Transverse colon (tissue), 4 donors: ENCODE results near the gene MAT2B. TPM values are rescaled to one million over a fixed set of nuclear protein-coding genes. Genes with fewer than 3 reads are reported as not detected.

Experiments used
- DNase-seq: peaks from one replicate; pipeline ENCODE4 v3.0.0-alpha.2; 2019
- H3K27ac ChIP-seq, 4 donors: fragments of 200-600 bp; sonication (generic); 2 replicates each; pipeline ENCODE4 v1.5.1; 2016 to 2018; ENCODE audit warnings: inconsistent platforms in 4 of 4
- H3K27me3 ChIP-seq: fragments of 200-600 bp; sonication (generic); 2 replicates; pipeline ENCODE4 v1.5.1; 2017; ENCODE audit warnings: inconsistent platforms
- H3K36me3 ChIP-seq, 4 donors: fragments of 200-600 bp; sonication (generic); 2 replicates each; pipeline ENCODE4 v1.5.1; 2017 to 2019; ENCODE audit warnings: inconsistent platforms in 4 of 4
- H3K4me1 ChIP-seq, 4 donors: fragments of 200-600 bp; sonication (generic); 2 replicates each; pipeline ENCODE4 v1.5.1; 2017 to 2020; ENCODE audit warnings: inconsistent platforms in 4 of 4
- H3K4me3 ChIP-seq, 4 donors: fragments of 200-600 bp; sonication (generic); 1 replicate in 1 of 4; 2 replicates in 3 of 4; pipeline versions ENCODE4 v1.5.1 to v1.6.1; 2017 to 2019; ENCODE audit warnings: inconsistent platforms in 4 of 4
- H3K9me3 ChIP-seq, 2 donors: fragments of 200-600 bp; sonication (generic); 2 replicates each; pipeline ENCODE4 v1.5.1; 2017 to 2019; ENCODE audit warnings: inconsistent platforms in 2 of 2
- CTCF ChIP-seq, 5 experiments: fragments of 200-600 bp in 3 of 5; fragments of 450-650 bp in 2 of 5; sonication (generic) in 3 of 5; IDR thresholded peaks; 1 replicate in 2 of 5; 2 replicates in 3 of 5; pipeline ENCODE4 v1.5.1; 2016 to 2017; ENCODE audit warnings: antibody characterized with exemption in 5 of 5, inconsistent platforms in 3 of 5, mild to moderate bottlenecking in 2 of 5, moderate library complexity in 1 of 5
- EP300 ChIP-seq: sonication (generic); formaldehyde crosslinking; IDR thresholded peaks from one replicate; pipeline ENCODE4 v1.6.1; 2017; ENCODE audit warnings: antibody characterized with exemption, low read depth
- POLR2A ChIP-seq: fragments of 450-650 bp; IDR thresholded peaks from one replicate; pipeline ENCODE4 v1.6.1; 2016; ENCODE audit warnings: antibody characterized with exemption, mild to moderate bottlenecking, moderate library complexity
- POLR2AphosphoS5 ChIP-seq, 3 donors: sonication (generic); formaldehyde crosslinking; IDR thresholded peaks; one replicate each; pipeline ENCODE4 v1.6.1; 2016; ENCODE audit warnings: antibody characterized with exemption in 3 of 3
- WGBS, 2 donors: methylation state at CpG; one replicate each; pipeline ENCODE4 v1.1.5; 2018; ENCODE audit warnings: low coverage in 1 of 2; 5-methylcytosine and 5-hydroxymethylcytosine counted together
- in situ Hi-C, 4 donors: fragments of 200-750 bp; cut with MboI; loops; one replicate each; pipeline versions ENCODE4 v1.15.0 to v1.15.1; 2017; ENCODE audit warnings: low sequenced_read_pairs in 3 of 4, low pct_ligation_motif_present in 1 of 4, low pct_unique_long_range_greater_than_20kb in 1 of 4
- intact Hi-C: fragments of 100-400 bp; cut with DNase I; formaldehyde crosslinking; loops from one replicate; pipeline ENCODE4 v1.15.1; 2023; ENCODE audit warnings: low total_unique reads
- total RNA-seq, 4 donors: library from RNA; depleted of rRNA; stranded (reverse); fragments of >200 nt; gene quantifications; one replicate each; pipeline ENCODE4 v1.1.0, GENCODE V29; 2016

The MAT2B gene
- total RNA-seq, 4 donors from 2014 or later: 20.2 to 409 (median 71.6) TPM

GRCh38 chr5:163478126-163478981, 27.1 kb upstream of the MAT2B start:
- intact Hi-C loops (no loop called here), in situ Hi-C loops (no loop called here)
- H3K27me3 ChIP-seq: no peaks in the 10 kb centered on the region
- no peak overlapping the region for H3K27ac ChIP-seq
- no peak for TF ChIP-seq CTCF (IDR thresholded peaks at IDR 0.05)
- H3K4me1 ChIP-seq: no peaks in the 10 kb centered on the region
- no peaks in the 10 kb centered on the region for H3K9me3 ChIP-seq
- no peaks in the 10 kb centered on the region for H3K36me3 ChIP-seq
- WGBS, 2 donors: 86 to 88% methylated on average over 2 of the region's 2 CpGs
- no peak overlapping the region for H3K4me3 ChIP-seq
- no peak for DNase-seq

- no peaks in the 10 kb centered on the region for H3K36me3 ChIP-seq
- no peaks in the 10 kb centered on the region for H3K27me3 ChIP-seq
- no peak overlapping the region for H3K27ac ChIP-seq
- intact Hi-C loops: no loop called here
- H3K9me3 ChIP-seq: no peaks in the 10 kb centered on the region
- H3K4me1 ChIP-seq: no peaks in the 10 kb centered on the region
- no peak for TF ChIP-seq CTCF (IDR thresholded peaks at IDR 0.05)
- TF ChIP-seq POLR2AphosphoS5 (IDR thresholded peaks at IDR 0.05): no peak
- no peak for TF ChIP-seq POLR2A
- TF ChIP-seq EP300: no peak
- WGBS, 2 donors: 97 to 100% methylated on average over 1 of the region's 1 CpG
- no peak overlapping the region for H3K4me3 ChIP-seq
- no peak for DNase-seq
- in situ Hi-C loops: no loop called here
Observed at GRCh38 chr5:163478982-163479271, 26.5 kb upstream of the MAT2B start.

- H3K27ac ChIP-seq: no peak overlapping the region
- intact Hi-C loops (no loop called here), in situ Hi-C loops (no loop called here)
- no peak for DNase-seq
- no peak for TF ChIP-seq EP300
- no peaks in the 10 kb centered on the region for H3K9me3 ChIP-seq
- H3K4me3 ChIP-seq: no peak overlapping the region
- 93% methylated on average over 6 of the region's 6 CpGs; no CpG with 5 or more reads in 1 of the 2 donors for WGBS, 2 donors
- H3K36me3 ChIP-seq: no peaks in the 10 kb centered on the region
- no peaks in the 10 kb centered on the region for H3K4me1 ChIP-seq
- H3K27me3 ChIP-seq: no peaks in the 10 kb centered on the region
Observed at GRCh38 chr5:163489055-163489744, 16.2 kb upstream of the MAT2B start.

GRCh38 chr5:163489745-163490075, 15.7 kb upstream of the MAT2B start:
- TF ChIP-seq POLR2AphosphoS5 (IDR thresholded peaks at IDR 0.05) (no peak), CTCF (IDR thresholded peaks at IDR 0.05) (no peak), EP300 (no peak), POLR2A (no peak)
- in situ Hi-C loops: no loop called here

More at GRCh38 chr5:163489745-163490075, 15.7 kb upstream of the MAT2B start:
- Histone ChIP-seq H3K9me3 (no peaks in the 10 kb centered on the region), H3K36me3 (no peaks in the 10 kb centered on the region), H3K4me3 (no peak overlapping the region), H3K27ac (no peak overlapping the region), H3K4me1 (no peaks in the 10 kb centered on the region), H3K27me3 (no peaks in the 10 kb centered on the region)
- intact Hi-C loops: no loop called here
- DNase-seq: no peak
- 99% methylated on average over 3 of the region's 3 CpGs; no CpG with 5 or more reads in 1 of the 2 donors for WGBS, 2 donors
